Activated naive CD8-positive, alpha-beta T cell treated with anti-CD3 and anti-CD28 coated beads, Interleukin-2, amount 10 ng/mL, durations not matched to agents 7 days and 5 days (primary cell): ENCODE data around the gene SCP2D1. TPM values are rescaled to one million over a fixed set of nuclear protein-coding genes. Genes with fewer than 3 reads are reported as not detected.

ENCODE experiments used
- ATAC-seq: fragments of 150-1000 bp; cut with Tn5 transposase; one replicate; pipeline ENCODE4 v1.10.0; 2021; ENCODE audit warnings: low read depth, moderate library complexity
- POLR2A ChIA-PET: fragments of 350-600 bp; sonication (Branson Sonifier 250); formaldehyde crosslinking; loops from one replicate; lab custom pipeline; 2021; ENCODE audit warnings: antibody characterized with exemption; lab: Charles Lee
- DNase-seq: peaks from one replicate; pipeline ENCODE4 v3.0.0; 2021
- H3K27ac Mint-ChIP-seq: one replicate; pipeline ENCODE4 v1.8.0; 2022; ENCODE audit warnings: mild to moderate bottlenecking, mixed read lengths
- H3K27me3 Mint-ChIP-seq: one replicate; pipeline ENCODE4 v1.8.0; 2022; ENCODE audit warnings: mild to moderate bottlenecking, moderate library complexity, mixed read lengths
- H3K36me3 Mint-ChIP-seq: one replicate; pipeline ENCODE4 v1.8.0; 2021; ENCODE audit warnings: mild to moderate bottlenecking, mixed read lengths
- H3K4me1 Mint-ChIP-seq: one replicate; pipeline ENCODE4 v1.8.0; 2021; ENCODE audit warnings: mixed read lengths
- H3K4me3 Mint-ChIP-seq: one replicate; pipeline ENCODE4 v1.8.0; 2022; ENCODE audit warnings: mild to moderate bottlenecking, moderate library complexity, mixed read lengths
- H3K9me3 Mint-ChIP-seq: one replicate; pipeline ENCODE4 v1.8.0; 2021; ENCODE audit warnings: mixed read lengths
- total RNA-seq, 2 experiments: library from RNA; stranded (reverse); gene quantifications; one replicate each; pipeline ENCODE4 v1.2.3, GENCODE V29; 2021

Gene SCP2D1
- total RNA-seq, 2 experiments from 2014 or later: not detected

GRCh38 chr20:18835466-18836256 lies 22.1 kb downstream of the SCP2D1 start:
- POLR2A ChIA-PET: no interaction called here

GRCh38 chr20:18837718-18838117 lies 24.1 kb downstream of the SCP2D1 start:
- Mint-ChIP-seq H3K4me1 (no peaks in the 10 kb centered on the region), H3K9me3 (peaks cover 2% of the 10 kb centered on the region), H3K36me3 (no peaks in the 10 kb centered on the region), H3K4me3 (no peak overlapping the region), H3K27me3 (no peaks in the 10 kb centered on the region), H3K27ac (no peak overlapping the region)
- no peak for ATAC-seq
- POLR2A ChIA-PET: no interaction called here
- no peak for DNase-seq

More at GRCh38 chr20:18835466-18836256, 22.1 kb downstream of the SCP2D1 start:
- DNase-seq (no peak), ATAC-seq (no peak)
- Mint-ChIP-seq H3K4me3 (no peak overlapping the region), H3K4me1 (no peaks in the 10 kb centered on the region), H3K9me3 (peaks cover 2% of the 10 kb centered on the region), H3K27me3 (no peaks in the 10 kb centered on the region), H3K36me3 (no peaks in the 10 kb centered on the region), H3K27ac (no peak overlapping the region)

GRCh38 chr20:18839507-18840247 lies 26.1 kb downstream of the SCP2D1 start:
- Mint-ChIP-seq H3K27ac (no peak overlapping the region), H3K36me3 (no peaks in the 10 kb centered on the region), H3K9me3 (peaks cover 2% of the 10 kb centered on the region), H3K4me3 (no peak overlapping the region), H3K4me1 (no peaks in the 10 kb centered on the region), H3K27me3 (no peaks in the 10 kb centered on the region)
- DNase-seq (no peak), ATAC-seq (no peak)
- POLR2A ChIA-PET: no interaction called here

DNA sequence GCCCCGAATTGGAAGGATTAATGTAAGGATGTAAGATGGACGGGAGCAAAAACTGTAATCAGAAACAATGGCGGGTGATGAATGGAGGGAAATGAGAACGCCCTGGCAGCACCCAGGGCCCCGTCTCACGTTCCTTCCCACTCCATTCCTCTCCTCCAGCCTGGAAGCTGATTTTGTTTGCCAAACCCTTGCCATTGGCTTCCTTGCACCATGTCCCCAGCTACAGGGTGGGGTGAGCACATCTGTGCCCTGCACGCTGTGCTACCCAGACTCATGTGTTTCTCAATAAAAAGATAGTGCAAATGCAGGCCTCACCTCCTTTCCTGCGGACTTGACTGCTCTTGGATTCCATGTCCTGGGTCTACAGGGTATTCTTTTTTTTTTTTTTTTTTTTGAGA lies 26.7 kb downstream of the SCP2D1 start:
- POLR2A ChIA-PET: no interaction called here
- no peak for DNase-seq
- no peaks in the 10 kb centered on the region for H3K36me3 Mint-ChIP-seq
- H3K9me3 Mint-ChIP-seq: peaks cover under 1% of the 10 kb centered on the region
- no peak overlapping the region for H3K27ac Mint-ChIP-seq
- no peak for ATAC-seq
- H3K4me3 Mint-ChIP-seq: no peak overlapping the region
- H3K4me1 Mint-ChIP-seq: no peaks in the 10 kb centered on the region
- H3K27me3 Mint-ChIP-seq: no peaks in the 10 kb centered on the region

GRCh38 chr20:18845017-18845416 lies 31.4 kb downstream of the SCP2D1 start:
- no peaks in the 10 kb centered on the region for H3K27me3 Mint-ChIP-seq
- DNase-seq (no peak), ATAC-seq (no peak)
- no peaks in the 10 kb centered on the region for H3K36me3 Mint-ChIP-seq
- H3K9me3 Mint-ChIP-seq: no peaks in the 10 kb centered on the region
- H3K4me1 Mint-ChIP-seq: no peaks in the 10 kb centered on the region
- POLR2A ChIA-PET: no interaction called here
- no peak overlapping the region for H3K27ac Mint-ChIP-seq
- no peak overlapping the region for H3K4me3 Mint-ChIP-seq

DNA sequence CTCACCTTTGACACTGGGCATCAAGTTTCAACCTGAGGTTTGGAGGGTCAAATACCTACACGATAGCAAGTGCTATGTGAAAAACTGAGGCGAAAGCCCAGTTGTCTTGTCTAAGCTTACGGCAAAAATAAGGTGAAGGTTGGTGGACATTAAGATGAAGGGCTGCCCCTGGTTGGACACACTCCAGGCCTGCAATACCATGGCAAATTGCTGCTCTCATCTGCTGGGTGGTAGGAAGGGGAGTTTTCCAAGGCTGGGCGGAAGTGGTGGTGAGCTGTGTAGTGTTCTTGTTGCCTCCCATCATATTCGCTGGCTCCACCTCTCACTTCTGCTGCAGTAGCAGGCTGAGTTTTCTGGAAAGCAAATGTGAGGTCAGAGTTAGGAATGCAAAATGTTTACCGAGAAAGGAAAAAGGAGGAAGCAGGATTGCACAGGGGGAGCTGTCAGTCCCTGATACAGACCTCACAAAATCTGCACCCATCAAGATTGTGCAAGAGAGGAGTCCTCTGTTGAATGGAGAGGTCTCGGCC lies 33.7 kb downstream of the SCP2D1 start:
- no peaks in the 10 kb centered on the region for H3K4me1 Mint-ChIP-seq
- POLR2A ChIA-PET: no interaction called here
- H3K27ac Mint-ChIP-seq: no peak overlapping the region
- no peaks in the 10 kb centered on the region for H3K36me3 Mint-ChIP-seq
- H3K27me3 Mint-ChIP-seq: no peaks in the 10 kb centered on the region
- H3K4me3 Mint-ChIP-seq: no peak overlapping the region
- DNase-seq (no peak), ATAC-seq (no peak)
- H3K9me3 Mint-ChIP-seq: no peaks in the 10 kb centered on the region

DNA sequence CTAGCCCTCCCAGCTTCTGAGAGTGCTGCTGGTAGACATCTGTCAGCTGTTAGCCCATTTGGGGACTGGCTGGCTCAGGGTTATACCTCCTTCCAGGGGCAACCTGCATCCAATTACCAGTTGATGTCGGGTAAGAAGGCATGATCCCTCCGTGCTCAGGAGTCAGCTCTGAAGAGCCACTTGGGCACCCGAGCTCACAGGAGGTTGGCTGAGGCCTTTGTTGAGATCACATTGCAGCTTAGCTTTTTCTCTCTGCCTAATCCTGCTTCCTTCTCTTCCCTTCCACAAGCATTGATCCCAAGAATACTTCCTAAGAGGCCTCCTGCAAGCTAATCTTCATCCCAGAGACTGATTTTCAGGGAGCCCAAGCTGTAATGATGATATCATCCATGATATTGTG lies 35.5 kb downstream of the SCP2D1 start:
- POLR2A ChIA-PET: no interaction called here
- no peak for DNase-seq
- ATAC-seq: no peak

GRCh38 chr20:18851629-18852028 lies 38.0 kb downstream of the SCP2D1 start:
- H3K27ac Mint-ChIP-seq: no peak overlapping the region
- H3K4me3 Mint-ChIP-seq: no peak overlapping the region
- POLR2A ChIA-PET: no interaction called here
- ATAC-seq (no peak), DNase-seq (no peak)
- H3K36me3 Mint-ChIP-seq: no peaks in the 10 kb centered on the region
- no peaks in the 10 kb centered on the region for H3K9me3 Mint-ChIP-seq
- H3K4me1 Mint-ChIP-seq: no peaks in the 10 kb centered on the region
- peaks cover 2% of the 10 kb centered on the region for H3K27me3 Mint-ChIP-seq

More for the DNA sequence above, 35.5 kb downstream of the SCP2D1 start:
- Mint-ChIP-seq H3K27me3 (peaks cover 2% of the 10 kb centered on the region), H3K9me3 (no peaks in the 10 kb centered on the region), H3K4me1 (no peaks in the 10 kb centered on the region), H3K4me3 (no peak overlapping the region), H3K36me3 (no peaks in the 10 kb centered on the region), H3K27ac (no peak overlapping the region)

DNA sequence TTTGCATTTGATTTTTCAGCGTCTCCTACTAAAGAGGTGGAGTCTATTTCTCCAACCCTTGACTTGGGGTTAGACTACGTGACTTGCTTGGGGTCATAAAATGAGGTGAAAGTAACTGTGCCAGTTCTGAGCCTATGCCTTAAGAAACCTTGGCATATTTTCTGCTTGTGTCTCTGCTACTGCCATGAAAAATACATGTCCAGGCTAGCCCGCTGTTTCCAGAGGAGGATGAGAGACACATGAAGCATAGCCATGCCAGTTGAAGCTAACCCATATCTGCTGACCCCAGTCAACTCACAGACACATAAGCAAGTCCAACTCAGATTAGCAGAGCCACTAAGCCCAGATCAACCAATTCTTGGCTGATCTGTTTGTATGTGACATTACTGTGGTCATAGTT lies 38.7 kb downstream of the SCP2D1 start:
- H3K4me1 Mint-ChIP-seq: no peaks in the 10 kb centered on the region
- H3K36me3 Mint-ChIP-seq: no peaks in the 10 kb centered on the region
- no peak overlapping the region for H3K4me3 Mint-ChIP-seq
- DNase-seq: no peak
- H3K9me3 Mint-ChIP-seq: no peaks in the 10 kb centered on the region
- no peak for ATAC-seq
- H3K27me3 Mint-ChIP-seq: peaks cover 2% of the 10 kb centered on the region
- H3K27ac Mint-ChIP-seq: no peak overlapping the region
- POLR2A ChIA-PET: no interaction called here

DNA sequence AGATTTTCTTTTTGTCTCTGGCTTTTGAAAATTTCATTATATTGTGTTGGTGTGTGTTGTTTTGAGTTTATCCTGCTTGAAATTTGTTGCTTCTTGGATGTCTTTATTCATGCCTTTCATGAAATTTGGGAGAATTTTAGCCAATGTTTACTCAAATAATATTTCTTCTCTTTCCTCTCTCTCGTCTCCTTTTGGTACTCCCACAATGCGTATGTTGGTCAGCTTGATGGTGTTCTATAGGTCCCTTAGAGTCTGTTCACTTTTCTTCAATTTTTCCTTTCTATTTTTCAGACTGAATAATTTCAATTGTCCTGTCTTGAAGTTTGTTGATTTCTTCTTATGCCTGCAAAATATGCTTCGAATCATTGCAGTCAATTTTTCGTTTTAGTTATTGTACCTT lies 39.6 kb downstream of the SCP2D1 start:
- no peak overlapping the region for H3K27ac Mint-ChIP-seq
- H3K9me3 Mint-ChIP-seq: no peaks in the 10 kb centered on the region
- DNase-seq (no peak), ATAC-seq (no peak)
- peaks cover 2% of the 10 kb centered on the region for H3K27me3 Mint-ChIP-seq
- POLR2A ChIA-PET: no interaction called here
- no peak overlapping the region for H3K4me3 Mint-ChIP-seq
- H3K4me1 Mint-ChIP-seq: no peaks in the 10 kb centered on the region
- H3K36me3 Mint-ChIP-seq: no peaks in the 10 kb centered on the region

GRCh38 chr20:18853946-18854646 lies 40.5 kb downstream of the SCP2D1 start:
- Mint-ChIP-seq H3K27me3 (peaks cover 2% of the 10 kb centered on the region), H3K36me3 (no peaks in the 10 kb centered on the region), H3K27ac (no peak overlapping the region), H3K9me3 (no peaks in the 10 kb centered on the region), H3K4me1 (no peaks in the 10 kb centered on the region), H3K4me3 (no peak overlapping the region)
- POLR2A ChIA-PET: no interaction called here
- ATAC-seq (no peak), DNase-seq (no peak)

GRCh38 chr20:18855882-18856281 lies 42.3 kb downstream of the SCP2D1 start:
- DNase-seq: no peak
- Mint-ChIP-seq H3K4me3 (no peak overlapping the region), H3K36me3 (no peaks in the 10 kb centered on the region), H3K4me1 (no peaks in the 10 kb centered on the region), H3K27me3 (peaks cover 2% of the 10 kb centered on the region), H3K9me3 (peaks cover 4% of the 10 kb centered on the region), H3K27ac (no peak overlapping the region)
- POLR2A ChIA-PET: no interaction called here
- no peak for ATAC-seq

- ATAC-seq (no peak), DNase-seq (no peak)
- Mint-ChIP-seq H3K4me1 (no peaks in the 10 kb centered on the region), H3K27me3 (peaks cover 2% of the 10 kb centered on the region), H3K27ac (no peak overlapping the region), H3K4me3 (no peak overlapping the region), H3K9me3 (peaks cover 4% of the 10 kb centered on the region), H3K36me3 (no peaks in the 10 kb centered on the region)
- POLR2A ChIA-PET: no interaction called here
These were observed 43.3 kb downstream of the SCP2D1 start for GRCh38 chr20:18856873-18857272.
